HG02610 (cell line): ENCODE data around the gene ELOVL5.
A peak's percentile ranks its signal among the peaks of the same experiment; 100 is the strongest.

Experiments used
- ATAC-seq: cut with Tn5 transposase; IDR thresholded peaks from one replicate; pipeline ENCODE4 v1.9.1; 2021; ENCODE audit warnings: mild to moderate bottlenecking, moderate library complexity; ENCODE audit not compliant: unreplicated experiment

ELOVL5 gene

DNA sequence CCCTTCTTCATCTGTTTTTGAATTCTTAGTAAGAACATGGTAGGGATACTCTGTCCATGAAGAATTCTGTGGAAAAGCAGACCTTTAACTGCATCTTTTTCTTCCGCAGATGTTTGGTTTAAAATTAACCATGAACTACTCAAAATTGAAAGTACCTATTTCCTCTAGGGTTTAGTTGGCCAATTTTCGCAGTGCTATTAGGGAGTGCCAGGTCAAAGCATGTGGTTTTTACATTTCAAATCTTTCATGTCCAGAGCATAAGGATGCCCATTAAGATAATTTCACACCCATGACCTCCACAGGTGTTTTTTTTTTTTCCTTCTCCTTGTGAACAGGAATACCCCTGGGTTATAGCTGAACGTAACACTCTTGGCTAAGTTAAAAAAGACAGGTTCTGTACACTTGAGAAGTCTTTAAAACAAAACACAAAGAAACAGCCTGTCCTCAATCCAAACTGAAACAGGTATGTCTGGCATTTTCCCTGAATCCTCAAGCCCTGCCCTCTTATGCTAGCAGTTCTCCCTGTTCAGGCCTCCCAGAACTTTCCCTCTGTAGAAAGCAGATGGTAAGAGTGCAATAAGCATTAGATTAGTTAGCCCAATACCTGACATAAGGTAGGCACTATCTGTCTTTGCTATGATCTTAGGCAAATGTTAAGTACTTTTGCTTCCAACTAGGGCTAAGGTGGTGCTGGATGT, 67.1 kb downstream of the ELOVL5 start:
- ATAC-seq = no peak

DNA sequence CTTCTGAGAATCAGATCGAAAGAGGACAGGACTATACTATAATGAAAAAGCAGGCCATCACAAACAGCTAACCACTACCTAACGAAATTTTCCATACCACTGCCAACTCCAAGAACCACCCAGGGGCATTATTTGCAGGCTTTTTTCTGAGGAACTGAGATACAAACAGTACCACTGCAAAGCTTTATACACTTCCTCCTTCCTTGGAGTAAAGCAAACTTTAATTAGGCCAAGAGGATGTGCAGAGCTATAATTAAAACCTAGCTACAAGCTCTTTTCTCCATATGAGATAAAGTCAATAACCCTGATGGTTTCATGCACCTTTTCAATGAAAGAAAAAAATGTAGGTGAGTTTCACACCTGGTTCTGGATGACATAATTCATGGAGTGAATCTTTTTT, 68.5 kb downstream of the ELOVL5 start:
- ATAC-seq = no peak

DNA sequence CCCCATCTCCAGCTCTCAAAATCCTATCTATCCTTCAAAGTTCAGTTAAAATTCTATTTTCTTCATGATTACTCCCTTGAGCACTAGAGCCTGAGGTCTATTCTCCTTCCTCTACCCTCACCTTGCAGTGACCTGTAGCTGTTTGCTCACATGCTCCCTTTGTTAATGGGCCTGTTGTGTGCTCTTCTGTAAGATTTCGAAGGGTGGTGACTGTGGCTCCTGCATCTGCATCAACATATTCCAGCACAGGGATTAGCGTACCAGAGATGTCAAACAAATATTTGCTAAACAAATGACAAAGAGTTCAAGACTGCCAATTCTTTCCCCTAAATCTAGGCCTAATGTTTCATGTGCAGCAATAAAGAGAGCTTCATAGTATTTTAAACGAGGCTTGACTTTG, 69.5 kb downstream of the ELOVL5 start:
- no peak for ATAC-seq

DNA sequence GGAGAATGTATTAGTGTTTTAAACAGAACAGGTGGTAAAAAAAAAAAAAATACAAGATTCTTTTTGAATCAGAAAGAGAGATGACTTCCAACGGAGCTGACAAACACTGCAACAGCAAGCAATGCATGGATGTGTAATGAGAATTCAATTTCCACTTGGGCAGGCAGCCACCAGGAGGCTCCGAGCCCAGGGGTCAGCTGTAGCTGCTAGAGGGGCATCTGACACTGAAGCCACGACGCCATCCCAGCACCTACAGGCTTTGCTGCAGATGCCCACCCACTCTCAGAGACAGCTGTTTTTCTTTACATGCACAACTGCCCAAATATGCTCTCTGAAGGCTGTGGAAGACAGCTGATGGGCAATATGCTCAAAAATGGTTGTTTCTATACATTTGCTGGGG, 75.4 kb downstream of the ELOVL5 start:
- no peak for ATAC-seq

DNA sequence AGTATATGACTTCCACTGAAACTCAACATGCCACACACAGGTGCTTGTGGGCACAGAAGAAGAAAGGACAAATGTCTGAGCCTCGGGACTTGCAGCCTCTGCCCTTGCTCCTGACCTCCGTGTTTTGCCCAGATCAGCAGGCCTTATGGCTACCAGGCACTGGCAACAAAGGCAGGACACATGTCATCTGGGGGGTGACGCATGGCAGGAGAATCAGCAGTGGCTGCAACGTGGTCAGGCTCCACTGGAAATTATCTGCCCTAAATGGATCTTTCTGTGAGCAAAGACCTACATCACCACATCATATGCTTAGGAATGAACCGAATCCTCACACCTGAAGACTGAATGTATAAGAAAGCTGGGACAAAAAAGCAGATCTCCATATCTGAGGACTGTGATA, 78.9 kb downstream of the ELOVL5 start:
- ATAC-seq = no peak

DNA sequence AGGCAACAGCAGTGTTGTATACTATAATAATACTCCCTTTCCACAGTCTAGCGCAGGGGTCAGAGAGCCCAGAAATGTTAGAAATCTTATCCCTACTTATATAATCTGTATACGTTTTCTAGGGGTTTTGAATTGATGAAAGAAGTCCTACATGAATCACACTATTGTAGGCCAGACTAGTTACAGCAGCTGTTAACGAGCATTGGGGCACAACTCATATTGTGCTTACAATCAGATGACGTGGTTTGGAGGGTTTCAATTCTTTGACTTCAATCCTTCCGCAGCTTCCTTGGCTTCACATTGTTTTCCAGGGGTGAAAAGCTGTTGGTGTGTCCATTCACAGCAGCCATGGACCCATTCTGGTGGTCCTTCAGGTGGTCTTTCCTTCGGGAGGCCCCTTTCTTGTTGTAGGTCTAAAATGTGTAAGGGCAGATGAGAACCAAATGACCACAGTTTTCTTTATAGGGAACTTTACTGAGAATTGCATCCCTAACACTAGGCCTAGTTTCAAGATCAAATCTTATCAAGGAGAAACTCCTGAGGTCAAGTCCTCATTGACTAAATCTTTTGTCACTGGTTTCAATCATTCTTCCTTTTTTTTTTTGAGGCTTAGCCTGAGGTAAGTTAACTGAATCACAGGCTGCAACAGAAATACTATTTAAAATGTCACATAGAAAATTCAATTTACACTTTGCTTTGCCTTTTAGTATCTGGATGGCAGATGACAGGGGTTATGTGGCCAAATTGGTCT, 79.7 kb downstream of the ELOVL5 start:
- no peak for ATAC-seq

DNA sequence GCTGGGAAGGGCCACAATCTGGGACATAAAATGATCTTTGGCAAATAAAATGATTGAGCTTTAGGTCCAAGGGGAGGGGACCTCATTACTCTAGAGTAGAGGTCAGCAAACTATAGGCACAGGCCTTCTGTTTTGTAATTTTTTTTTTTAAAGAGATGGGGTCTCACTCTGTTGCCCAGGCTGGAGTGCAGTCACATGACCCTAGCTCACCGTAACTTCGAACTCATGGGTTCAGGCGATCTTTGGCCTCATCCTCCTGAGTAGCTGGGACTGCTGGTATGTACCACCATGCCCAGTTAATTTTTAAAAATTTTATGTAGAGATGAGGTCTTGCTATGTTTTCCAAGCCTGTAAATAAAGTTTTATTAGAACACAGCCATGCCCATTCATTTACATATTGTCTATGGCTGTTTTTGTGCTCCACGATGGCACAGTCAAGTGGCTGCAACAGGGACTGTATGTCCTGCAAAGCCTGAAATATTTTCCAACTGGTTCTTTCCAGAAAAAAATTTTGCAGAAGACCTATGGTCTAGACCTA, 82.1 kb downstream of the ELOVL5 start:
- ATAC-seq = no peak

DNA sequence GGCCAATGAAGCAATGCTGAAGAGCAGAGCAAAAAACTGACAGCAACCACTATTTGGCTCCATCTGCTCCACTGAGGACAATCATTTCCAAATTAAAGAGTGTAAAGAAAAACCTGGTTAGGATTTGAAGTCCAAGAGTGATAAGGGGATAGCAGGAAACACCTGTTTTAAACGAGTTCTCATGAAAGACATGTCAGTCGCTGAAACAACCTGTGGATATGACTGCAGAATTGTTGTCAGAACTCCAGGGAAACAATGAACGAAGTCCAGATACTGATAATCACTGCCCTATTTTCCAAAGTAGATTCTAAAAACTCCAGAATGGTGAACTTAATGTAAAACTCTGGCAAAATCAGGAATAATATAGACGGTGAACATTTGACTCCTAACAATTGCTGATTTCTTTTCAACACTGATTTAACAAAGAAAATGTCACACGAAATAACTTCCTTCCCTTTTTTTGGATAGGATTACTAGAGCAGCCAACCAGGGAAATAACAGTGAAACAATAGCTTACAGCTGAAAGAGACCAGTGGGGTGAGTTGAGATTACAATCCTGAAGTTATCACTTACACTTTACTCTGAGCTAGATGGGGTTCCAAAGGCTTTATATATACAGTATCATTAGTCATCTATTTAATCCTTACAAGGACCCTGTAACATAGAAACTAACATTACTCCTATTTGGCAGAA, 83.7 kb downstream of the ELOVL5 start:
- no peak for ATAC-seq

DNA sequence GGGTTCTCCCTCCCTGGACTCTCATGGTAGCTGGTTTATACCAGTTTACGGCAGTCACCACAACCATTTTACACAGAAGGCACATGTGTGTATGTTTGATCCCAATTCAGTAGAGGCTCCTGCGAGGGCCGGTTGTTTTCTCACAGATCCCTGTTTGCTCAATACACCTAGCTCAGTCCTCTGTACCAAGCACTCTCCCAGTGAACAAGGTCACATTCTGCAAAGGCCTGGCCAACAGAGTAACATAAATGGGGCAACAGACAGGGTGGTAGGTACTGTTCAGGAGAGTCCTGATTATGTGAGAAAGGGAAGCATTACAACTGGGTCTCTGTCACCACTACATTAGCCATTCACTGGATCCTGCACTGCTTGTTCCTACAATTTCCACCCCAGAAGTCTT, 84.4 kb downstream of the ELOVL5 start:
- ATAC-seq = no peak

DNA sequence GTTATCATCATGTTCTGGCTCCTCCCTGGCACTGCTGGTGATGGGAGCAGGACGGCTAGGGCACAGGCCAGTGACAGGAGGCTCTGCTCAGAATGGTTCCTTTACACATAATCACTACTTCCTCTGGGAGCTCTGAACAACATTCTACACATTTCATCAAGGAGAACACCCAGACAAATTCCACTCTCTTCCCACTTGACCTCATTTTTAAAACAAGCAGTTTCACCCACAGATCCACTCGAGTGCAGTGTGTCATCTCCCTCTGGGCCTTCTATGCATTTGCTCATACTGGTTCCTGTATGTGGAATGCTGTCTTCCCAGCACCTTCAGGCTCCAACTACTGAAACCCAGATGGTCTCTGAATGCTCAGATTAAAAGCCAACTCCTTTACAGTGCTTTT, 84.8 kb downstream of the ELOVL5 start:
- no peak for ATAC-seq

DNA sequence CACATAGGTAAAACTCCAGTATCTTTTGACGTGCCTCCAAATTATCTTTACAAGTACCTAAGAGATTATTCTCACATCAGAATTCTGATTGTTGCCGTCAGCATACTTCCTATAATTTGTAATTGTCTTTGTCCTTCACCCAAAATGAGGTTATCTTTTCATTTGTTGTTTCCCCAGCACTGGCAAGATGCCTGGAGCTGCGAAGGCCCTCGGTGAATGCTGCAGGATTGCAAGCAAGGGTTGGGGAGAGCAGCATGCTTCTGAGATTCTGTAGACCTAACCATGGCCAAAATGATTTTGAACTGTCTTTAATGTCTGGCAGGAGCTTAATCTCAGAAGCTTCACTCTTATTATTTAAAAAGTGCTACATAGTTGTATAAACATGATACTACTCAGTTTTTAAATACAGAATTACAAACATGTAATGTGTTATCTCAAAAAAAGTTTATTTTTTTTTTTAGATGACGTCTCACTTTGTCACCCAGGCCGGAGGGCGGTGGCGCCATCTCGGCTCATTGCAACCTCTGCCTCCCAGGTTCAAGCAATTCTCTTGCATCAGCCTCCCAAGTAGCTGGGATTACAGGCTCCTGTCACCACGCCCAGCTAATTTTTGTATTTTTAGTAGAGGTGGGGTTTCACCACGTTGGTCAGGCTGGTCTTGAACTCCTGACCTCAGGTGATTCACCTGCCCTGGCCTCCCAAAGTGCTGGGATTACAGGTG, 88.7 kb downstream of the ELOVL5 start:
- ATAC-seq = no peak

DNA sequence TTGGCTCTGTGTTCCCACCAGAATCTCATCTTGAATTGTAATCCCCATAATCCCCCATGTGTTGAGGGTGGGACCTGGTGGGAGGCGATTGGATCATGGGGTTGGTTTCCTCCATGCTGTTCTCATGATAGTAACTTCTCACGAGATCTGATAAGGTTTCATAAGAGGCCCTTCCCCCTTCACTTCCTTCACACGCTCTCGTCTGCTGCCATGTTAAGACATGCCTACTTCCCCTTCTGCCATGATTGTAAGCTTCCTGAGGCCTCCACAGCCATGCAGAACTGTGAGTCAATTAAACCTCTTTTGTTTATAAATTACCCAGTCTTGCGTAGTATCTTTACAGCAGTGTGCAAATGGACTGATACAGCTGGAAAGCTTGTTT, 90.0 kb downstream of the ELOVL5 start:
- no peak for ATAC-seq

DNA sequence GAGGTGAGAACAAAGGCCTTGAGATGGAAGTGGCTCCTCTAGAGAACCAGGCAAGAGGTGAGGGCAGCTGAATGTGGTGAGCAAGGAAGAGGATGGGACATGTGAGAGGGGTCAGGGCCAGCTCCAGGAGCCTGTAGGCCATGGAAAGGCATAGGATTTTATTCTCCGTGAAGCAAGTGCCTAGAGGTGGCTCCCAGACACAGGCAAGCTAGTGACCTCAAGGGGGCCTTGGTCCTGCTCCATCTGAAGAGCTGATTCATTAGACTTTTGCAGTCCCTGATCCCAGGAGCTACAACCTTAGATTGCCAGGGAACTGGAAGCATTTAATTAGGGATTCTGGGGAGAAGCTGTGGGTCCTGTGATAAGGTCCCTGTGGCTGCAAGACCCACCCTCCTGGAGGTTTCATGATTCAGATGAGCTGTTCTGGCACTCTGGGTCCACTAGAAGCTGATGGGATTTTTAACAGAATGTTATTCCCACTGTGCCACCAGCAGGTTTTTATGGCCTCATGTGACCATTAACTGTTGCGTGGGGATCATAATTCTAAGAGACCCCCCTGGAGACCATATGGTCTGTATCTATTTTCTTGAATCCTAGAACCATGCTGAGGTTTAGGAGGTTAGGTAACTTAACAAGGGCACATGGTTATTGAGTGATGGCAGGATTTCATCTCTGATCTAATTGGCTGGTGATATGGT, 90.5 kb downstream of the ELOVL5 start:
- ATAC-seq = no peak

DNA sequence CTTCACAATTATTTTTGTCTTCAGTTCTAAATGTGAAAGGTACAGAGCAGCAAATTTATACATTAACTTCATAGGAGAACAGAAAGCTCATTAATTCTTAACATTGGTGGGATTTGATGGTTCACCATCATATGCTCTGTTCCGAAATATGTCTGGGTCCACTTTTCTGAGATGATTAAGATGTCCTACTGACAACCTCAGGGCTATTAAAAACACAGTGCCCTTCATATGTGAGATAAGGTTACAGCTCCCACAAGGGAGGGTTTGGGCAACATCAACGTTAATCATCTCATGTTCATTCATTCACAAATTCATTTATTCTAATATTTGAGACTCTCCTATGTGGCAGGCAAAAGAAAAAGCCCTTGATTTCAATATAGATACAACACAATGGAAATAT, 91.2 kb downstream of the ELOVL5 start:
- no peak for ATAC-seq

DNA sequence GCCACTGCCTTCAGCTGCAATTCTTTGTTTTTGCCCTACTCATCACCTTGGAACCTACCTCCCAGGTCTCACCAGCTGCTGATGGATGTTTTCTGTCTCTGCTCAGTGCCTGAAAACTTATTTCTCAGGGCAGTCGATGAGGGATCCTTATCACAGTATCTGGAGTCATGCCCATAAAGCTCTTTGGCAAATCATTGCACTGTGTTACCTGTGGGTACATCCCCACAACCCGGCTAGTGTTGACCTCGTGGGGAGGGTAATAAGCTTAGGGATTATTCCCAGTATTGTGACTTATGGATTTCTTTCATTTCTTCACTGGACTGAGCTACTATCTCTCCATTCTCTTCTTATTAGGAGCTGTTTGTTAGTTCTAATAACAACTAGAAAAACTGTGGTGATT, 91.7 kb downstream of the ELOVL5 start:
- ATAC-seq = no peak

DNA sequence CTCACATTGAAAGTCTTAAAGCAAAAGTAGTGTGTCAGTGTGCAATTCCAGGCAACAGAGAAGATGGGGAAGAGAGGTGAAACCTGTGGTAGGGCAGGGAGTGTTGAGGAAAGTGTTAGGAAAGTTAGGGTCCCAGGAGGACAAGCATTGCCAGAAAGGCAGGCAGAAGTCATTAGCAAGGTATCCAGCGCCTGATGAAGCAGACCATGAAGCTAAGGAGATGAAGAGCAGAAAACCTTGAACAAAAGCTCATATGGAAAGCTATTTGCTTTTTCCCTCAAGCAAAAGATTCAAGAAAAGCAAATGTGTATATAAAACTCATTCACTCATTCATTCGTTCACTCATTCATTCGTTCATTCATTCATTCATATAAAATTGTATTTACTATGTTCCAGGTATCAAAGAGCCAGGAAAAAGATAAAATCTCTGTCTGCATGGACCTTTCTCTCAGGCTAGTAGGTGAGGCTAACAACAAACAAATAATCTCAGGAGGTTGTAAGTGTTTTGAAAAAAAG, 96.5 kb downstream of the ELOVL5 start:
- ATAC-seq = no peak

DNA sequence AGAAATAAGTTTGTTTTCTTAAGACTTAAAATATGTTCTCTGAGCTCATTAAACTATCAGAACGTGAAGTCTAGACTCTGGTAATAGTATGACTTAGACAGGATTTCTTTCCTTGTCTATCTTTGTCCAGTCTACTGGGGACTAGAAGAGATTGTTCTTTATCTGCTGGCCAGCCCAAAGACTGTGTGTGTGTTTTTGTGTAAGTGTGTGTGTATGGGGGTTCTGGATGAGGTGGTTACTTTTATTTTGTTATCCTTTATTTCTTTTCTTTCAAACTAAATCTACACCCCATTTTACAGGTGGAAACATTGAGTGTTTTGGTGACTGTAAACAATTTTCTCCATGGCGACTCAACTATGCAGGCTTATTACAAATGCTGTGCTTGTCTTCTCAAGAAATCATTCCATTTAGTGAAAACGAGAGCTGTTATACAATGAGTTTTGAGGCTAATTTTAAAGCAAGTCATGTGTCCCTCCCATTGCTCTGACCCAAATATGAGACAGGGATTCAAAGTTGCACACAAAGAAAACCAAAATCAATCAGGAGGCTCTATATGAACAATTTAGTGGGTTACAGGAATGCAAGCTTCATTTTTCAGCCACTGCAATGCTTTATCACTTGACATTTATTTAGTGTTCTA, 97.6 kb downstream of the ELOVL5 start:
- ATAC-seq = no peak

DNA sequence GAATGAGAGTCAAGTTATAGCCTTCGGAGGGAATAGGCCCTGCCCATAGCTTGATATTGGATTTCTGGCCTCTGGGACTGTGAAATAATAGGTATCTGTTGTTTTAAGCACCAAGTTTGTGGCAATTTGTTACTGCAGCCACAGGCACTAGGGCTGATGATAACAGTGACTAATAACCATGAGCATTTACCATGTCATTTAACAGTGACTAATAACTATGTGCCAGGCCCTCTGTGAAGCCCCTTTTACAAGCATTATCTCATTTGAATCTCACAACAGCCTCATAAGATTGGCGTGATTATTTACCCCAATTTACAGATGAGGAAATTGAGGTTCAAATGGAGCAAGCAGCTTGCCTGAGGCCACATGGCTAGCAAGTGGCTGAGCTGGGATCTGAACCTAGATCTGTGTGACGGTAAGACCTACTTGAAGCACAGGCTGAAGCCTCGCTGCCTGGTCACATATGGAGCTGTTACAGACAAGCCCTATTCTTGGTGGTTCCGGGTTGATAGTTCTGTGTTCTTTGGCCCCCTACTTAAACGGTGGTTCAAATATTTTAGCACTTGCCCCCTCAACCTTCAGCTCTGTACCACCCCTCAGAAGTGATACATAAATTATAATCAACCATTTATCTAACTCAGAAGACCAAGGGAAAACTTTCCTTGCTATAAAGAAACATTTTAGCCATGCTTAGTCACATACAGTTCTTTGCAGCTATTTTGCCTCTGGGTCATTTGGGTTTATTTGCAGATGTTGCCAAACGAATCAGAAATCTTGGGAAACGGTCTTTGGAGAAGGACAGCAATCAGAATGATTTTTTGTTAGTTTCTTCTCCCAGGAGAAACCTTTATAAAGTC, 98.3 kb downstream of the ELOVL5 start:
- ATAC-seq = peak; percentile 51

DNA sequence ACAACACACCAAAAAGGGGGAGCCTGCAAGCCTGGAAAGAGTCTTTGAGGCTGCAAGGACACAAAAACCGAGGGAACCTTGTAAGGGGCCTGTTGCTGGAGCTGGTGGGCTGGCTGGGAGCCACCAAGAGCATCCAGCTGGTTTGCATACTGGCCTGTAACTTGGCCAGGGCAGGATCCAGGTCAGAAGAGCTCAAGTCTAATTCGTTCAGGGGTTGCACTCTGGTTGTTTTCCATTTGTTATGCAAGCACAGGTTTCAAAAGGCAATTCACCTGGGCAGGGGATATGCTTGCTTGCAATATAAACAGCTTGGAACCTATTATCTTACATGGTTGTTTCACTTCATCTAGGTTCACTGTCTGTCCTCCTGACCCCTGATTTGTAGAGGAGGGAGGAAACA, 101.8 kb downstream of the ELOVL5 start:
- ATAC-seq = no peak
